22Rv1 (cell line): ENCODE results near the gene SATB1.

Source experiments
- H3K27ac ChIP-seq: fragments of 450-650 bp; 2 replicates; pipeline ENCODE4 v1.5.1; 2017
- ZFX ChIP-seq: fragments of 450-650 bp; IDR thresholded peaks from 2 replicates; pipeline ENCODE4 v1.6.1; 2017; ENCODE audit warnings: antibody characterized with exemption, borderline replicate concordance
- TF ChIP-seq, protein P1 (sequence below): fragments of 450-650 bp; IDR thresholded peaks from 2 replicates; pipeline ENCODE4 v1.5.1; 2017; ENCODE audit warnings: mild to moderate bottlenecking

SATB1 gene

DNA sequence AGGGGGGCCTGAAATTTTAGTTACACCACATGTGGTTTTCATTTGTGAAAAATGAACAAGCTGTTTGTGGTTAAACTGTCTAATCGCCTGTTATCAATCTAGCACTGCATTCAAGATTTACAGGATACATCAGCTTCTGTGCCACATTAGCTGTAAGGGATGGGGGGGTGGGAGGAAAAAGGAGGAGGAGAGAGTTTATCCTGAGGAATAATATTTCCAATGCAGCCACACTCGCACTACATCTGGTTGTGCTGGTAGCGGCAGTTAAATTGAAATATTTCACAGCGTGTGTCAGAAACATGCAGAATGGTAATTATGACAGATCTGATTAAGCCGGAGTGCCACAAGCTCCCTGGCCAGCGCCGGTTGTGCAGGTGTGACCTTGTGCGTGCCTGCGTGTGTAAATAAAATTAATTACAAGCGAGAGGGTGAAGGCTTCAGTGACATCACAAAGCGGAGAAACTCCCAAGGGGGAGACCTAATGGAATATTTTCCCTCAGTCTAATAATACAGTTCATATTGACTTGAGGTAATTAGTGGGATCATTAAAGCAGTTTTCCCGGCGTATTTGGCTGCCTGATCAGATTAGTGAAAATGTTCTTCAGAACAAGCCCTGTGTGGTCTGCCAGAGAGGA lies 55.5 kb downstream of the SATB1 start:
- TF ChIP-seq, protein P1, sequence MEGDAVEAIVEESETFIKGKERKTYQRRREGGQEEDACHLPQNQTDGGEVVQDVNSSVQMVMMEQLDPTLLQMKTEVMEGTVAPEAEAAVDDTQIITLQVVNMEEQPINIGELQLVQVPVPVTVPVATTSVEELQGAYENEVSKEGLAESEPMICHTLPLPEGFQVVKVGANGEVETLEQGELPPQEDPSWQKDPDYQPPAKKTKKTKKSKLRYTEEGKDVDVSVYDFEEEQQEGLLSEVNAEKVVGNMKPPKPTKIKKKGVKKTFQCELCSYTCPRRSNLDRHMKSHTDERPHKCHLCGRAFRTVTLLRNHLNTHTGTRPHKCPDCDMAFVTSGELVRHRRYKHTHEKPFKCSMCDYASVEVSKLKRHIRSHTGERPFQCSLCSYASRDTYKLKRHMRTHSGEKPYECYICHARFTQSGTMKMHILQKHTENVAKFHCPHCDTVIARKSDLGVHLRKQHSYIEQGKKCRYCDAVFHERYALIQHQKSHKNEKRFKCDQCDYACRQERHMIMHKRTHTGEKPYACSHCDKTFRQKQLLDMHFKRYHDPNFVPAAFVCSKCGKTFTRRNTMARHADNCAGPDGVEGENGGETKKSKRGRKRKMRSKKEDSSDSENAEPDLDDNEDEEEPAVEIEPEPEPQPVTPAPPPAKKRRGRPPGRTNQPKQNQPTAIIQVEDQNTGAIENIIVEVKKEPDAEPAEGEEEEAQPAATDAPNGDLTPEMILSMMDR: no peak
- H3K27ac ChIP-seq: no peak overlapping the region

DNA sequence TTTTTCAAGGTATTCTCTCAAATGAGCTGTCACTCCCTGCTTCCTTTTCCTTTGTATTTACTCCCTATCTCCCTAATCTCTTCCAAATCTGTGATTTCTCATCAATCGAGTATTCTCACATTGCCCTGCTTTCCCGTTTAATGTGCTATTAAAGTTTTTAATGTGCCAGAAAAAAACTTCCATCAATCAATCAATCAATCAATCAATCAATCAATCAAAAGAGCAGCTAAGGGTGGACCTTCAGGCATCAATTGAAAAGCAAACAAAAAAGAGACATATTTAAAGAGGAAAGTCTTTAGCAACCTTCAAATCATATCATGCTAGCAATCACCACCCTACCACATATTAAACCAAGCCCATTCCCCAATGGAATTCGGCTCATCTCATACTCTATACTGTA lies 58.9 kb downstream of the SATB1 start:
- TF ChIP-seq, protein P1: no peak
- no peak for TF ChIP-seq ZFX
- H3K27ac ChIP-seq: no peak overlapping the region

DNA sequence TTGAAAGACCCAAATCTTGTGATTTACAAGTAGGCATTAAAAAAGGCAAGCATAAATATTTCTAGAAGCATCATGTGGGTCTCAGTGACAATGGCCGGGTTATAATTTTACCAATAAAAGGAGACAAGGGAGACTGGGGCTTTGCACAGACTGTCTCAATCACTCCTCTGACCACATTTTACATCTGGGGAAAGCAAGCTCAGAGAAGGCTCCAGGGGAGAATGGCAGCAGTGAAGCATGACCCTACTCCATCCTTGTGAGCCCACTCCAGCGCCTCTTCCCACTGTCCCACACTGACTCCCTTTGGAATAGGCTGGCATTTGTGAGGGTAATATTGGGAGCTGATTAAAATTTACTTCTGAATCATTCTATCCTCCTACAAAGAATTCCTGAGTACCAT lies 61.8 kb downstream of the SATB1 start:
- TF ChIP-seq ZFX: no peak
- TF ChIP-seq, protein P1: no peak
- no peak overlapping the region for H3K27ac ChIP-seq

DNA sequence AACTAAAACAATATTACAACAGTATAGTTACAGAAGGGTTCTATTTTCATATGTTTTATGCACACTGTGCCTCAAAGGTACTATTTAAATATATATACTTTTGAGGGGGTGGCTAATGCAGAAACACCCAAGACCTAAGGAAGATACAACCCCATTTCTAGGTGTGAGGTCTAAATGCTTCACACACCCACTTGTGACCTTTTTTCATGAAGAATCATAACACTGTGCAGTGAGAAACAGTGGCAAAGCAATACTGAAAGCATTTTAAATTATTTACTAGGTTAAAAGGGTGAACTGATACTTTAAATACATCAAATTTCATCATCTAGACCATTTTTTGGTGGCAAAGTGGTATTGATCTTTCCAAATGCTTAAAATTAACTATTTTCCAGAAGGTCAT lies 67.4 kb downstream of the SATB1 start:
- no peak overlapping the region for H3K27ac ChIP-seq
- TF ChIP-seq ZFX: no peak
- TF ChIP-seq, protein P1: no peak

DNA sequence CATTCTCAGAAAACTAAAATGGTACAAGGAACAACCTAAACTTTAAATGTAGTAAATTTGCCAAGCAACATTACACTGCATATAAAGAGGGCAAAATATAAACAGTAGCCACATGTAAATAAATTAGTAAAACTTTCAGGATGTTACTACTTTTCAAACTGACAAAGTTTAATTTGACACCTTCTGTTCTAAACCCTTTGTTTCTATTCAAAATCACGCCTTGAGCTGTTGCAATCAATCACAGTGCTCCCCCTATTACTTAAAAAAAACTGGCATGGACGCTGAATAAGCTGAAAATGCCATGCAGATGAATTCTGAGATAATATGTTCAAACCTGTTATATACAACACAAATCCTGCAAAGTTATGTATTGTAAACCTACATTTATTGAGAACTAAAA lies 69.3 kb downstream of the SATB1 start:
- H3K27ac ChIP-seq: no peak overlapping the region
- TF ChIP-seq, protein P1: no peak
- no peak for TF ChIP-seq ZFX

DNA sequence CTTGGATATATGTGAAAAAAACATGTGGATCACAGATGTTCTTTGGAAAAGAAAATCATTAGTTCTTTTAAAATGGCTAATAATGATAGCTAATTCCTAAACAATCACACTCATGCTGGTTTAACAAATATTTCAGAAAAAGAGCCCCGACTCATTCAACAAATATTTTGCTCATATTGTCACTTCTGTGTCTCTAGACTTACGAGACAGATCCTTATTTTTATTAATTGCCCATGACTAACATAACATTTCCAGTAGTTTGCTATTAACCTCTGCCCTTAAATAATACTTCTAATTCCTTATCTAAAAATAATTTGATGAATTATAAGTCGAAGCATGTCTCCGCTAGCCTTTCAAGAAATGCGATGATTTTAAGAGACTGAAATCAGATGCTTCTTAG lies 70.4 kb downstream of the SATB1 start:
- H3K27ac ChIP-seq: no peak overlapping the region
- TF ChIP-seq ZFX: no peak
- TF ChIP-seq, protein P1: no peak

DNA sequence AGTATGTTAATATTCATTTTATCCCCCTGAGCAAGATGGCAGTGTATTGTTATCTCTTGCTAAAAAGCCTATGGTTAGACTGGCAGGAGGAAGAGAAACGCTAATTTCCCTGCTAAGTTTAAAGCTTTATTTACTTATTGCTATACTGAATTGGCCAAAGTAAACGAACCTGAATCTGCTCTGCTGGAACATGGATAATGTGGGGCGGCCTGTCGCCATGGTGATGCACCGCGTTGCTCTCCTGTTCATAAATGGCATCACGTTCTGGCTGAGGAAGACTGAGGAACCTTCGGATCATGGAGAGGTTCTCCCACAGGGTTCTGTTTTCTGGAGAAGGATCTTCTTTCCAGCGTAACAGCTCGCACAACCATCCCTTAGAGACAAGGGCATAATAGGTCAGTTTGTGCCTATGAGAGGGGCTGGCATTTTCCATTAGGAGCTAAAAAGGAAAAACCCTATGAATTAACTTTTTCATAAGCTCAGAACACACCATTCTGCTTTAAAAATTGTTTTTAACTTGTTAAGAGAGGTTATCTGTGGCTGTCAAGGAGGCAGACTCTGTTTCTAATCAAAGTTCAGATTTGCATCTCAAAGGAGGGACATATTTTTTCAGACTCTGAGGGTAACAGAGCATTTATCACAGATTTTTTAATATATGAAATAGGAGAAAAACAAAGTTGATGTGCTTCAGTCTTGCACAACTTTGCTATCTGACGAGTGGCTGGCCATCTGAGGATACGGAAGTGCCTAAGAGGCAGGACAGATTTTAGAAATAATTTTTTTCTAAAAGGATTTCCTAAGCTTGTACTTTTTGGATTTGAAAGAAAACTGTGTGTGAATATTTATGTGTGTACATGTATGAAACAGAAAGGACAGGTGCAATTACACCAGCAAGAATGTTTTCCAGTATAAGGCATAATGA lies 73.1 kb downstream of the SATB1 start:
- TF ChIP-seq, protein P1: no peak
- H3K27ac ChIP-seq: no peak overlapping the region
